Mesendoderm (in vitro differentiated cells): ENCODE measurements around the gene SLC39A11.
"Not testable (repeated sequence)": the region's sequence is repeated elsewhere in the genome, so short reads cannot be mapped to it uniquely, and the experiment has no call there.

Source experiments
- DNase-seq: peaks from one replicate; pipeline ENCODE4 v3.0.0; 2013
- H2AK5ac ChIP-seq: 2 replicates; pipeline ENCODE4 v1.6.1; 2013; ENCODE audit warnings: low read length, inconsistent platforms
- H2BK120ac ChIP-seq: 2 replicates; pipeline ENCODE4 v1.6.1; 2013; ENCODE audit warnings: low read depth, mild to moderate bottlenecking, low read length, moderate library complexity, mixed read lengths
- H2BK15ac ChIP-seq: replicated peaks from 2 replicates; pipeline ENCODE4 v1.6.1; 2013; ENCODE audit warnings: low read depth, mild to moderate bottlenecking, moderate library complexity
- H2BK5ac ChIP-seq: 2 replicates; pipeline ENCODE4 v1.6.1; 2013; ENCODE audit warnings: low read length, inconsistent platforms
- H3K18ac ChIP-seq: 2 replicates; pipeline ENCODE4 v1.6.1; 2013; ENCODE audit warnings: mild to moderate bottlenecking, low read length, mixed read lengths
- H3K23ac ChIP-seq: one replicate; pipeline ENCODE4 v1.6.1; 2013; ENCODE audit warnings: low read length
- H3K27ac ChIP-seq: 2 replicates; pipeline ENCODE4 v1.5.1; 2013; ENCODE audit warnings: low read depth, mild to moderate bottlenecking, inconsistent platforms, low read length, moderate library complexity
- H3K27me3 ChIP-seq: 2 replicates; pipeline ENCODE4 v1.6.1; 2013; ENCODE audit warnings: low read length, control low read depth, mild to moderate bottlenecking, inconsistent platforms; ENCODE audit not compliant: insufficient read depth, poor library complexity
- H3K36me3 ChIP-seq: 2 replicates; pipeline ENCODE4 v1.6.1; 2013; ENCODE audit warnings: low read length, inconsistent platforms; ENCODE audit not compliant: control insufficient read depth, insufficient read depth
- H3K4ac ChIP-seq: one replicate; pipeline ENCODE4 v1.6.1; 2013; ENCODE audit warnings: low read depth, mild to moderate bottlenecking, low read length, moderate library complexity
- H3K4me1 ChIP-seq: 2 replicates; pipeline ENCODE4 v1.6.1; 2013; ENCODE audit warnings: low read depth, low read length, inconsistent platforms; ENCODE audit not compliant: control insufficient read depth
- H3K4me2 ChIP-seq: 2 replicates; pipeline ENCODE4 v1.6.1; 2013; ENCODE audit warnings: low read length
- H3K4me3 ChIP-seq: 2 replicates; pipeline ENCODE4 v1.5.1; 2013; ENCODE audit warnings: mild to moderate bottlenecking, low read length
- H3K56ac ChIP-seq: one replicate; pipeline ENCODE4 v1.6.1; 2013; ENCODE audit warnings: low read length
- H3K79me1 ChIP-seq: 2 replicates; pipeline ENCODE4 v1.6.1; 2013; ENCODE audit warnings: low read length, inconsistent platforms
- H3K79me2 ChIP-seq: 2 replicates; pipeline ENCODE4 v1.6.1; 2013; ENCODE audit warnings: mild to moderate bottlenecking, low read length; ENCODE audit not compliant: control insufficient read depth, insufficient read depth
- H3K9ac ChIP-seq: 2 replicates; pipeline ENCODE4 v1.6.1; 2013; ENCODE audit warnings: low read length, inconsistent platforms
- H4K5ac ChIP-seq: one replicate; pipeline ENCODE4 v1.6.1; 2013; ENCODE audit warnings: low read length
- H4K8ac ChIP-seq: one replicate; pipeline ENCODE4 v1.6.1; 2013; ENCODE audit warnings: low read depth, mild to moderate bottlenecking, control low read depth, low read length, moderate library complexity
- WGBS: extraction: QIAGEN DNeasy Blood & Tissue Kit; methylation state at CpG from one replicate; pipeline ENCODE4 v1.1.7; 2013; ENCODE audit warnings: low lambda C conversion rate, missing lambda C conversion rate; ENCODE audit not compliant: insufficient coverage; ENCODE audit errors: extremely low coverage; 5-methylcytosine and 5-hydroxymethylcytosine counted together

The SLC39A11 gene

DNA sequence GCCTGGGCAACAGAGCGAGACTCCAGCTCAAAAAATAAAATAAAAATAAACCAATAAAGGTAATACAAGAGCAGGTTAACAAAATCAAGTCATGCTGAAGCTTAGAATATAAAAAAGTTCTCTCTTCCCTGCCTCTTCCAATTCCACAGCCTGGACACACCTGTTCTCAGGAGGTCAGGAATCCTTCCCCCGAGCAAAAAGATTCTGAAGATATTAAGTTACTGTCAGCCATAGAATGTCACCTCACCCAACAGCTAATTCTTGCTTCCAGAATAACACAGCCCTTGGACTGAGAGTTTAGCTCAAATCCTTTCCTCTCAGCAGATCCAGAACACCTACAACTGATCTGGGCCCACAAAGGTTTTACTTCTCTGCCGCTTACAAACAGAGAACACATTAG is 27.1 kb downstream of the SLC39A11 start:
- Histone ChIP-seq H2AK5ac (no peak overlapping the region), H2BK120ac (no peak overlapping the region), H3K18ac (no peak overlapping the region), H3K27ac (no peak overlapping the region), H3K4me3 (no peak overlapping the region), H3K9ac (no peak overlapping the region), H3K23ac (no peak overlapping the region), H4K8ac (no peak overlapping the region), H3K4me2 (no peak overlapping the region), H4K5ac (no peak overlapping the region), H3K56ac (no peak overlapping the region), H2BK15ac (no peak overlapping the region), H3K79me1 (no peaks in the 10 kb centered on the region), H3K4me1 (peaks cover 1% of the 10 kb centered on the region), H3K79me2 (no peaks in the 10 kb centered on the region), H3K27me3 (no peaks in the 10 kb centered on the region), H3K36me3 (peaks cover 2% of the 10 kb centered on the region), H3K4ac (no peak overlapping the region), H2BK5ac (no peak overlapping the region)
- WGBS, result no CpG with 5 or more reads among the region's 3 CpGs
- DNase-seq, result no peak

- H2BK5ac ChIP-seq, result no peak overlapping the region
- no peak overlapping the region for H3K27ac ChIP-seq
- no peak overlapping the region for H3K56ac ChIP-seq
- no peak overlapping the region for H2AK5ac ChIP-seq
- no peak overlapping the region for H3K23ac ChIP-seq
- no peaks in the 10 kb centered on the region for H3K79me2 ChIP-seq
- peaks cover 2% of the 10 kb centered on the region for H3K36me3 ChIP-seq
- H3K4ac ChIP-seq, result no peak overlapping the region
- H2BK120ac ChIP-seq, result no peak overlapping the region
- no peak overlapping the region for H3K9ac ChIP-seq
- no peak for DNase-seq
- H4K8ac ChIP-seq, result no peak overlapping the region
- no CpG with 5 or more reads among the region's 6 CpGs for WGBS
- no peaks in the 10 kb centered on the region for H3K27me3 ChIP-seq
- H3K4me3 ChIP-seq, result no peak overlapping the region
- no peak overlapping the region for H3K4me2 ChIP-seq
- peaks cover 1% of the 10 kb centered on the region for H3K4me1 ChIP-seq
- H3K79me1 ChIP-seq, result no peaks in the 10 kb centered on the region
- no peak overlapping the region for H2BK15ac ChIP-seq
- H4K5ac ChIP-seq, result no peak overlapping the region
- no peak overlapping the region for H3K18ac ChIP-seq
These were observed 28.2 kb downstream of the SLC39A11 start for GRCh38 chr17:73064084-73064938.

DNA sequence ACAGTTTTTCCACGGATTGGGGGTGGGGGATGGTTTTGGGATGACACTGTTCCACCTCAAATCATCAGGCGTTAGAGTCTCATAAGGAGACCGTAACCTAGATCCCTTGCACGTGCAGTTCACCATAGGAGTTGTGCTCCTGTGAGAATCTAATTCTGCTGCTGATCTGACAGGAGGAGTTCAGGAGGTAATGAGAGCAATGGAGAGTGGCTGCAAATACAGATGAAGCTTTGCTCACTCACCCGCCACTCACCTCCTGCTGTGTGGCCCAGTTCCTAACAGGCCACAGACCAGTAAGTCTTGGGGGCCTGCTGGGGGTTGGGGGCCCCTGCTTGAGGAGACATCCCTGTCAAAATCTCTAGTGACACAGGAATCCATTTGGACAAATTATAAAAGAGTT is 29.8 kb downstream of the SLC39A11 start:
- no peaks in the 10 kb centered on the region for H3K79me2 ChIP-seq
- H4K8ac ChIP-seq, result no peak overlapping the region
- no CpG with 5 or more reads among the region's 5 CpGs for WGBS
- H2BK120ac ChIP-seq, result no peak overlapping the region
- no peaks in the 10 kb centered on the region for H3K79me1 ChIP-seq
- H4K5ac ChIP-seq, result no peak overlapping the region
- H3K36me3 ChIP-seq, result peaks cover 2% of the 10 kb centered on the region
- no peak overlapping the region for H3K4ac ChIP-seq
- H2AK5ac ChIP-seq, result no peak overlapping the region
- DNase-seq, result no peak
- no peak overlapping the region for H3K23ac ChIP-seq
- no peak overlapping the region for H3K18ac ChIP-seq
- H3K27me3 ChIP-seq, result no peaks in the 10 kb centered on the region
- H3K56ac ChIP-seq, result no peak overlapping the region
- no peak overlapping the region for H3K9ac ChIP-seq
- no peak overlapping the region for H3K27ac ChIP-seq
- no peak overlapping the region for H3K4me2 ChIP-seq
- H2BK15ac ChIP-seq, result no peak overlapping the region
- H2BK5ac ChIP-seq, result no peak overlapping the region
- H3K4me3 ChIP-seq, result no peak overlapping the region
- H3K4me1 ChIP-seq, result no peaks in the 10 kb centered on the region

GRCh38 chr17:73061161-73061560 is 31.3 kb downstream of the SLC39A11 start:
- WGBS, result no CpG with 5 or more reads among the region's 4 CpGs
- H3K4me3 ChIP-seq, result no peak overlapping the region
- no peak overlapping the region for H3K4me2 ChIP-seq

DNA sequence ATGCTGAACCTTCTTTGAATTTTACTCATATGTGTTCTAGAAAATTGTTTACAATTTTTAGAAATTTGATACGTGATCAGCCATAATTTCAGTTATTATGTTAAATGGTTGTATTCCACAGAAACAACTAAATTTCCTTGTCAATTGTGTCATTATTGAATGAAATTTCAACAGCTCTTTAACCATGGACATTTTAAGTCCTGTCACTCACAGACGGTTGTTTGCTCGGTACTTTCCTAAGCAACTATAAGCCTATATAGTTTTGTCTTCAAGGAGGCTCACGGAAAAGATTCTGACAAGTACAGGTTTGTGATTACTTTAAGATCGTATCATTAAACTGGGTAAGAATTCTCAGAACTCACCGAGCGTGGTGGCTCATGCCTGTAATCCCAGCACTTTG is 31.8 kb downstream of the SLC39A11 start:
- H3K79me1 ChIP-seq, result no peaks in the 10 kb centered on the region
- no peak overlapping the region for H2AK5ac ChIP-seq
- H3K4ac ChIP-seq, result no peak overlapping the region
- H3K23ac ChIP-seq, result no peak overlapping the region
- no peak overlapping the region for H2BK120ac ChIP-seq
- no peak overlapping the region for H3K4me3 ChIP-seq
- no peak overlapping the region for H4K5ac ChIP-seq
- no peaks in the 10 kb centered on the region for H3K27me3 ChIP-seq
- no peak overlapping the region for H3K18ac ChIP-seq
- H4K8ac ChIP-seq, result no peak overlapping the region
- no peaks in the 10 kb centered on the region for H3K4me1 ChIP-seq
- DNase-seq, result no peak
- no peak overlapping the region for H3K27ac ChIP-seq
- H3K4me2 ChIP-seq, result no peak overlapping the region
- H3K9ac ChIP-seq, result no peak overlapping the region
- H3K56ac ChIP-seq, result no peak overlapping the region
- no CpG with 5 or more reads among the region's 7 CpGs for WGBS
- H3K36me3 ChIP-seq, result no peaks in the 10 kb centered on the region
- no peaks in the 10 kb centered on the region for H3K79me2 ChIP-seq
- H2BK5ac ChIP-seq, result no peak overlapping the region
- no peak overlapping the region for H2BK15ac ChIP-seq

More at GRCh38 chr17:73061161-73061560, 31.3 kb downstream of the SLC39A11 start:
- Histone ChIP-seq H3K56ac (no peak overlapping the region), H3K23ac (no peak overlapping the region), H3K4ac (no peak overlapping the region), H3K4me1 (no peaks in the 10 kb centered on the region), H3K36me3 (no peaks in the 10 kb centered on the region), H3K79me2 (no peaks in the 10 kb centered on the region), H3K27ac (no peak overlapping the region), H2BK15ac (no peak overlapping the region), H2BK5ac (no peak overlapping the region), H4K8ac (no peak overlapping the region), H3K79me1 (no peaks in the 10 kb centered on the region), H3K9ac (no peak overlapping the region), H3K18ac (no peak overlapping the region), H4K5ac (no peak overlapping the region), H3K27me3 (no peaks in the 10 kb centered on the region), H2BK120ac (no peak overlapping the region), H2AK5ac (no peak overlapping the region)
- DNase-seq, result no peak

DNA sequence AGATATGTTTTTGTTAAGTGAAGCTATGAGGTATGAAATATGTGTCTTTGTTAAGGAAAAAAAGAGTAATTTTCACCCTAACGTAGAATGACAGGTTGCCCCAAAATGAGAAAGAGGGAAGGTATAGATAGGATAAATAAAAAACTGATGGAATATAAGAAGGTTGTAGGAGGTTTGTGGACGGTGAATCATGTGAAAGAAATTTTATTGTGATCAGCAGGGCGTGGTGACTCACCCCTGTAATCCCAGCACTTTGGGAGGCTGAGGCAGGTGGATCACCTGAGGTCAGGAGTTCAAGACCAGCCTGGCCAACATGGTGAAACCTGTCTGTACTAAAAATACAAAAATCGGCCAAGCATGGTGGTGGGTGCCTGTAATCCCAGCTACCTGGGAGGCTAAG is 32.8 kb downstream of the SLC39A11 start:
- not testable (repeated sequence) for H3K56ac ChIP-seq

More for the DNA sequence above, 32.8 kb downstream of the SLC39A11 start:
- not testable (repeated sequence) for H2BK120ac ChIP-seq, H3K79me1 ChIP-seq, H3K27me3 ChIP-seq, H3K4me2 ChIP-seq, H4K8ac ChIP-seq, H3K4me1 ChIP-seq, H3K18ac ChIP-seq, H2AK5ac ChIP-seq, H4K5ac ChIP-seq, H3K9ac ChIP-seq, H3K27ac ChIP-seq, H2BK15ac ChIP-seq, H3K79me2 ChIP-seq, H3K4ac ChIP-seq, H3K4me3 ChIP-seq, H2BK5ac ChIP-seq, H3K36me3 ChIP-seq, H3K23ac ChIP-seq, DNase-seq
- WGBS, result 100% methylated on average over 2 of the region's 4 CpGs
